Activated B cell treated with CpG ODN at 0.5 μM for 24 hours (primary cell): ENCODE data around the gene LIN7A. TPM values are rescaled to one million over a fixed set of nuclear protein-coding genes. Genes with fewer than 3 reads are reported as not detected.

Experiments used
- ATAC-seq: fragments of 200-7000 bp; cut with Tn5 transposase; one replicate; pipeline ENCODE4 v1.10.0; 2021; ENCODE audit warnings: low read depth, mild to moderate bottlenecking, moderate library complexity
- CTCF ChIA-PET: fragments of 350-600 bp; sonication (Branson Sonifier 250); formaldehyde crosslinking; loops from one replicate; lab custom pipeline; 2021; ENCODE audit warnings: antibody characterized with exemption; lab: Charles Lee
- POLR2A ChIA-PET: fragments of 350-600 bp; sonication (Branson Sonifier 250); formaldehyde crosslinking; loops from one replicate; lab custom pipeline; 2021; ENCODE audit warnings: antibody characterized with exemption; lab: Charles Lee
- DNase-seq: peaks from one replicate; pipeline ENCODE4 v3.0.0; 2022
- H3K27ac Mint-ChIP-seq: one replicate; pipeline ENCODE4 v1.8.0; 2020; ENCODE audit warnings: mixed read lengths
- H3K27me3 Mint-ChIP-seq: one replicate; pipeline ENCODE4 v1.8.0; 2021; ENCODE audit warnings: mixed read lengths
- H3K36me3 Mint-ChIP-seq: one replicate; pipeline ENCODE4 v1.8.0; 2021; ENCODE audit warnings: low read depth, mixed read lengths
- H3K4me1 Mint-ChIP-seq: one replicate; pipeline ENCODE4 v1.8.0; 2021; ENCODE audit warnings: mixed read lengths
- H3K4me3 Mint-ChIP-seq: one replicate; pipeline ENCODE4 v1.8.0; 2020; ENCODE audit warnings: mild to moderate bottlenecking, mixed read lengths
- H3K9me3 Mint-ChIP-seq: one replicate; pipeline ENCODE4 v1.8.0; 2020; ENCODE audit warnings: mixed read lengths
- CTCF ChIP-seq: fragments of 200-600 bp; IDR thresholded peaks from one replicate; pipeline ENCODE4 v1.8.0; 2022; ENCODE audit warnings: antibody characterized with exemption, mild to moderate bottlenecking
- intact Hi-C: fragments of 100-400 bp; cut with micrococcal nuclease; formaldehyde crosslinking; loops from one replicate; pipeline ENCODE4 v1.15.1; 2024
- total RNA-seq: library from RNA; stranded (reverse); gene quantifications from 2 replicates; pipeline ENCODE4 v1.2.3, GENCODE V29; 2022

LIN7A gene
- total RNA-seq, 1 donor from 2014 or later = not detected

GRCh38 chr12:80864046-80864735 is 73.5 kb downstream of the LIN7A start:
- CTCF ChIA-PET = no interaction called here
- ATAC-seq (no peak), DNase-seq (no peak)
- TF ChIP-seq CTCF = no peak
- Mint-ChIP-seq H3K4me1 (no peaks in the 10 kb centered on the region), H3K9me3 (no peaks in the 10 kb centered on the region), H3K4me3 (no peak overlapping the region), H3K27ac (no peak overlapping the region), H3K36me3 (no peaks in the 10 kb centered on the region), H3K27me3 (no peaks in the 10 kb centered on the region)
- intact Hi-C loops = no loop called here
- POLR2A ChIA-PET = no interaction called here

DNA sequence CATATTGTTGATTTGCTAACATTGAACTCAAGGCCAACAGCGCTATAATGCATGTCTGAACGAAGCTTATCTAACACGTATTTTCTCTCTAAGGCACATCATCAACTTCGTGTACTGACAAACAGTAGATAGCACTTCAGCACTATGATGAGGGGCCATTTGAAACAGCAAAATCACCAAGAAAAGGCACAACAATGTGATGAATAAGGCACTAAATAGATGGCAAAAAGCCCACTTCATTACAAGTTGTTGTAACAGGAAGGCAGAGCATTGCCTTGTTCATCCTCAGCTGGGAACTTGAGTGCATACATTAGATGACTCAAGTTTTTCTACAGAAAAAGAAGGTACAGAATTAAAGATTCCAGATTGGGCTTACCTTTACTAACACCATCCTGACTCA is 75.2 kb downstream of the LIN7A start:
- H3K27me3 Mint-ChIP-seq = no peaks in the 10 kb centered on the region
- H3K9me3 Mint-ChIP-seq = no peaks in the 10 kb centered on the region
- no peaks in the 10 kb centered on the region for H3K4me1 Mint-ChIP-seq
- ChIA-PET CTCF (no interaction called here), POLR2A (no interaction called here)
- no peaks in the 10 kb centered on the region for H3K36me3 Mint-ChIP-seq
- DNase-seq = no peak
- intact Hi-C loops = no loop called here
- TF ChIP-seq CTCF = no peak
- no peak for ATAC-seq
- H3K4me3 Mint-ChIP-seq = no peak overlapping the region
- H3K27ac Mint-ChIP-seq = no peak overlapping the region

- Mint-ChIP-seq H3K36me3 (no peaks in the 10 kb centered on the region), H3K9me3 (no peaks in the 10 kb centered on the region), H3K4me1 (no peaks in the 10 kb centered on the region), H3K4me3 (no peak overlapping the region), H3K27ac (no peak overlapping the region), H3K27me3 (no peaks in the 10 kb centered on the region)
- TF ChIP-seq CTCF = no peak
- POLR2A ChIA-PET = no interaction called here
- CTCF ChIA-PET = no interaction called here
- intact Hi-C loops = no loop called here
- no peak for DNase-seq
- ATAC-seq = no peak
Observed at GRCh38 chr12:80861641-80862378, 75.9 kb downstream of the LIN7A start.

- Mint-ChIP-seq H3K4me3 (no peak overlapping the region), H3K9me3 (no peaks in the 10 kb centered on the region), H3K36me3 (no peaks in the 10 kb centered on the region), H3K27me3 (no peaks in the 10 kb centered on the region), H3K27ac (no peak overlapping the region), H3K4me1 (no peaks in the 10 kb centered on the region)
- ChIA-PET POLR2A (no interaction called here), CTCF (no interaction called here)
- TF ChIP-seq CTCF = no peak
- DNase-seq (no peak), ATAC-seq (no peak)
- intact Hi-C loops = no loop called here
Observed at GRCh38 chr12:80860928-80861327, 76.8 kb downstream of the LIN7A start.

DNA sequence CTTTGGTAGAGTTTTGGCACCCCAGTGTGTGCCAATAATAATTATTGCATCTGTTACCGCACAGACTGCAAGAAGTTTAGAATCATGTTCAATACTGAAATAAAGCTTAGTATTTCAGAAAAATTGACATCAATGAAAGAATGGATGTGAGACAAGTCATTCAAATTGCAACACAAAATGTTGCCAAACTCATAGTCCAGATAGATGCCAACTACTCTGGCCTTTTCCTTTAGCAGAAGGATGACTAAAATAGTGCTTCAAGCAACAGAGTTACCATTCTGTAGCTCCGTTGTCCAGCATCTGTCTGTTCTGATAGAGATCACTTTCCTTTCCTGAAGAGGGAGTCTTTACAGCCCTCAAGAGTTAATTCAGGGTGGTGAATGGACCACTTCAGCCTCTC is 77.5 kb downstream of the LIN7A start:
- POLR2A ChIA-PET = no interaction called here
- Mint-ChIP-seq H3K9me3 (no peaks in the 10 kb centered on the region), H3K27ac (no peak overlapping the region), H3K4me1 (no peaks in the 10 kb centered on the region), H3K36me3 (no peaks in the 10 kb centered on the region), H3K27me3 (no peaks in the 10 kb centered on the region), H3K4me3 (no peak overlapping the region)
- DNase-seq = no peak
- no peak for ATAC-seq
- intact Hi-C loops = no loop called here
- CTCF ChIA-PET = no interaction called here
- no peak for TF ChIP-seq CTCF
